Endothelial cell of umbilical vein (primary cell): ENCODE results near the gene DSG4. TPM values are rescaled to one million over a fixed set of nuclear protein-coding genes. Genes with fewer than 3 reads are reported as not detected.

Source experiments
- BruUV-seq: library from RNA; stranded (reverse); fragments of 400-500 nt; replicated peaks from 2 replicates; lab custom pipeline; 2021; lab: Mats Ljungman, UMichigan
- CTCF ChIA-PET: fragments of 300-600, 350-600 bp; sonication (Branson Sonifier 250); formaldehyde crosslinking; loops from one replicate; lab custom pipeline; 2021; ENCODE audit warnings: antibody characterized with exemption, inconsistent platforms; lab: Charles Lee
- POLR2A ChIA-PET: fragments of 300-600, 350-600 bp; sonication (Branson Sonifier 250); formaldehyde crosslinking; loops from one replicate; lab custom pipeline; 2021; ENCODE audit warnings: antibody characterized with exemption, inconsistent platforms; lab: Charles Lee
- DNase-seq: peaks from one replicate; pipeline ENCODE4 v3.0.0-alpha.2; 2011; ENCODE audit warnings: low read depth, low spot score
- FAIRE-seq: peaks from 2 replicates; lab custom pipeline; 2011; peaks lifted over from hg19 to GRCh38; lab: Jason Lieb, UNC
- H2AFZ ChIP-seq: 2 replicates; pipeline ENCODE4 v1.6.0; 2012; ENCODE audit warnings: low read depth, low read length, control low read depth, inconsistent platforms
- H3K27ac ChIP-seq: 2 replicates; pipeline ENCODE4 v1.5.1; 2011; ENCODE audit warnings: low read depth, mild to moderate bottlenecking, control low read depth, low read length, moderate library complexity; ENCODE audit not compliant: insufficient read depth
- H3K27me3 ChIP-seq, 2 experiments: 2 replicates each; pipeline versions ENCODE4 v1.6.0 to v1.6.1; 2011; ENCODE audit warnings: low read length in 2 of 2, mixed read lengths in 1 of 2; ENCODE audit not compliant: control insufficient read depth in 2 of 2, insufficient read depth in 2 of 2
- H3K36me3 ChIP-seq, 2 experiments: 2 replicates in 1 of 2; 3 replicates in 1 of 2; pipeline ENCODE4 v1.5.1; 2011; ENCODE audit warnings: low read length in 2 of 2, mild to moderate bottlenecking in 1 of 2, moderate library complexity in 1 of 2; ENCODE audit not compliant: control insufficient read depth in 2 of 2, insufficient read depth in 2 of 2; ENCODE audit errors: extremely low read depth in 1 of 2
- H3K4me1 ChIP-seq: 3 replicates; pipeline ENCODE4 v1.5.1; 2011; ENCODE audit warnings: mild to moderate bottlenecking, low read length; ENCODE audit not compliant: control insufficient read depth, insufficient read depth; ENCODE audit errors: extremely low read depth
- H3K4me2 ChIP-seq: 2 replicates; pipeline ENCODE4 v1.6.1; 2011; ENCODE audit warnings: low read length, control low read depth, mixed read lengths; ENCODE audit not compliant: insufficient read depth
- H3K4me3 ChIP-seq, 3 experiments: fragments of 200-600 bp in 1 of 3; sonication (generic), shearing (Covaris generic) in 1 of 3; replicated peaks in 1 of 3; 2 replicates each; pipeline ENCODE4 v1.5.1; 2011 to 2016; ENCODE audit warnings: control low read depth in 3 of 3, low read length in 3 of 3, mild to moderate bottlenecking in 2 of 3, inconsistent platforms in 1 of 3, low read depth in 1 of 3, moderate library complexity in 1 of 3; ENCODE audit not compliant: insufficient read depth in 1 of 3
- H3K79me2 ChIP-seq: 2 replicates; pipeline ENCODE4 v1.6.0; 2012; ENCODE audit warnings: low read length, inconsistent platforms; ENCODE audit not compliant: control insufficient read depth, insufficient read depth
- H3K9ac ChIP-seq: replicated peaks from 2 replicates; pipeline ENCODE3; 2011; ENCODE audit warnings: low read length, control low read depth; ENCODE audit not compliant: insufficient read depth; ENCODE audit errors: extremely low read depth
- H3K9me1 ChIP-seq: replicated peaks from 3 replicates; pipeline ENCODE4 v1.6.0; 2011; ENCODE audit warnings: mild to moderate bottlenecking, low read length; ENCODE audit not compliant: control insufficient read depth, insufficient read depth; ENCODE audit errors: extremely low read depth
- H3K9me3 ChIP-seq: replicated peaks from 2 replicates; pipeline ENCODE4 v1.5.1; 2012; ENCODE audit warnings: low read length, inconsistent platforms; ENCODE audit not compliant: control insufficient read depth, insufficient read depth
- H4K20me1 ChIP-seq: replicated peaks from 2 replicates; pipeline ENCODE3; 2011; ENCODE audit warnings: mild to moderate bottlenecking, low read length; ENCODE audit not compliant: control insufficient read depth, insufficient read depth; ENCODE audit errors: extremely low read depth
- CTCF ChIP-seq, 2 donors: IDR thresholded peaks; 1 replicate in 1 of 2; 2 replicates in 1 of 2; pipeline ENCODE4 v1.5.1; 2011; ENCODE audit warnings: low read length in 2 of 2, mild to moderate bottlenecking in 2 of 2, moderate library complexity in 2 of 2, control low read depth in 1 of 2, inconsistent platforms in 1 of 2, low read depth in 1 of 2; ENCODE audit not compliant: insufficient read depth in 1 of 2; ENCODE audit errors: extremely low read depth in 1 of 2
- EZH2 ChIP-seq: IDR thresholded peaks from 2 replicates; pipeline ENCODE4 v1.6.1; 2012; ENCODE audit warnings: borderline replicate concordance, low read depth, mild to moderate bottlenecking, moderate library complexity, low read length, inconsistent platforms; ENCODE audit not compliant: severe bottlenecking
- FOS ChIP-seq: IDR thresholded peaks from 2 replicates; pipeline ENCODE4 v1.6.1; 2011; ENCODE audit warnings: mild to moderate bottlenecking, low read length, moderate library complexity, borderline replicate concordance; ENCODE audit not compliant: insufficient read depth
- GATA2 ChIP-seq: IDR thresholded peaks from 2 replicates; pipeline ENCODE4 v1.7.0; 2011; ENCODE audit warnings: low read depth, mild to moderate bottlenecking, moderate library complexity, mixed read lengths, low read length; ENCODE audit not compliant: insufficient read length, insufficient read depth
- JUN ChIP-seq: IDR thresholded peaks from 2 replicates; pipeline ENCODE4 v1.6.1; 2011; ENCODE audit warnings: borderline replicate concordance, low read depth; ENCODE audit not compliant: insufficient read length, insufficient read depth
- MYC ChIP-seq: IDR thresholded peaks from one replicate; pipeline ENCODE4 v1.6.1; 2011; ENCODE audit warnings: mild to moderate bottlenecking, low read depth, low read length
- POLR2A ChIP-seq: IDR thresholded peaks from 2 replicates; pipeline ENCODE4 v1.6.1; 2012; ENCODE audit warnings: low read depth, mild to moderate bottlenecking, control low read depth, low read length
- POLR2AphosphoS5 ChIP-seq: IDR thresholded peaks from 2 replicates; pipeline ENCODE4 v1.6.1; 2012; ENCODE audit warnings: low read depth, mild to moderate bottlenecking, control low read depth, low read length, moderate library complexity; ENCODE audit not compliant: insufficient read depth
- dilution Hi-C: fragments of 300-500 bp; cut with MboI; formaldehyde crosslinking; loops from one replicate; pipeline ENCODE4 v1.15.0; 2019; ENCODE audit warnings: low sequenced_read_pairs; ENCODE audit not compliant: extremely low pct_ligation_motif_present
- intact Hi-C: fragments of 100-400 bp; cut with micrococcal nuclease; formaldehyde crosslinking; loops from one replicate; pipeline ENCODE4 v1.10.0; 2022
- polyA plus RNA-seq, 4 experiments: library from polyadenylated mRNA; depleted of rRNA in 3 of 4; stranded (reverse) in 3 of 4; unstranded in 1 of 4; fragments of >200 nt; gene quantifications; 2 replicates each; pipeline versions ENCODE4 v1.2.1 to v1.2.3, GENCODE V29; 2011 to 2012; ENCODE audit warnings: missing spikeins in 1 of 4
- total RNA-seq: library from RNA; stranded (reverse); gene quantifications from 2 replicates; pipeline ENCODE4 v1.2.3, GENCODE V29; 2021
- TF ChIP-seq, protein P1 (sequence below): IDR thresholded peaks from 2 replicates; pipeline ENCODE4 v1.6.1; 2011; ENCODE audit not compliant: insufficient read depth, insufficient read length

DSG4 gene
- total and polyA plus RNA-seq, 2 donors (not counting 3 experiments of a cell fraction or from before 2014, with no cell fraction given) = not detected

DNA sequence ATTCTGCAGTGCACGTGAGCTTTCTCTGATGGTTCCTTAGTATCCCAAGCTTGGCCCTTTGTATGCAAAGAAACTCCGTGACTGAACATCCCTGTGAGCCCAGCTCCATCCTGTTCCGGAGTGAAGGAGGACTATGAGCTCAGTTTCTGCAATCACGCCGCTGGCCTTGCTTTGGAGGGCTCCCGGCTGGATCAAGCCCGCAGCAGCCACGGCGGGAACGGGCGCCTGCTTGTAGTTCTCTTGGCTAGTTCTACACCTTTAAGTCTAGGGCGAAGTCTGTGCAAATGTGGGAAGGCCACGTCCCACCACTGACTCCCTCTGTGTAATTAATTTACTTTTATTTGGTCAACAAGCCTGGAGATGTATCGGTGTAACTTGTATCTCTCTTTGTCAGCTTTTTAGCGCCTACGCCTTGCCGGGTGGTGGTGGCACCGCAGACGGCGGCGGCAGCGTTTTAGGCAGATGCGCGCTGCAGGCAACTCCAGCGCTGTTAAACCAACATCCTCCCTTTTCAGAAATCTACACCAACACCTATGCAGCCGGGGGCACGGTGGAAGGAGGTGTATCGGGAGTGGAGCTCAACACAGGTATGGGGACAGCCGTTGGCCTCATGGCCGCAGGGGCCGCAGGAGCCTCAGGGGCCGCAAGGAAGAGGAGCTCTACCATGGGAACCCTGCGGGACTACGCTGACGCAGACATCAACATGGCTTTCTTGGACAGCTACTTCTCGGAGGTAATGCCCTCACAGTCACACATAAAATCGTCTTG lies 34.3 kb downstream of the DSG4 start:
- dilution Hi-C loops = no loop called here
- TF ChIP-seq POLR2AphosphoS5 = no peak
- TF ChIP-seq JUN = no peak
- TF ChIP-seq, protein P1, sequence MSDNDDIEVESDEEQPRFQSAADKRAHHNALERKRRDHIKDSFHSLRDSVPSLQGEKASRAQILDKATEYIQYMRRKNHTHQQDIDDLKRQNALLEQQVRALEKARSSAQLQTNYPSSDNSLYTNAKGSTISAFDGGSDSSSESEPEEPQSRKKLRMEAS = no peak
- TF ChIP-seq EZH2 = no peak
- no peak for TF ChIP-seq GATA2
- no peak for TF ChIP-seq MYC
- TF ChIP-seq CTCF (IDR thresholded peaks at IDR 0.05; ENCODE audit: extremely low read depth in 1 of 2, insufficient read depth in 1 of 2, low read depth in 1 of 2, low read length in 2 of 2) = no peak
- TF ChIP-seq FOS = no peak
- no peak for TF ChIP-seq POLR2A
- H4K20me1 ChIP-seq = no peaks in the 10 kb centered on the region
- DNase-seq (no peak), FAIRE-seq (no peak)
- H3K9ac ChIP-seq = no peak overlapping the region
- H3K9me1 ChIP-seq = no peaks in the 10 kb centered on the region
- intact Hi-C loops = no loop called here
- no peaks in the 10 kb centered on the region for H3K79me2 ChIP-seq
- no TSS peak for BruUV-seq
- CTCF ChIA-PET = no interaction called here
- H3K4me2 ChIP-seq = no peak overlapping the region
- H3K27me3 ChIP-seq = no peaks in the 10 kb centered on the region
- POLR2A ChIA-PET = no interaction called here
- no peaks in the 10 kb centered on the region for H3K9me3 ChIP-seq
- H3K27ac ChIP-seq = no peak overlapping the region
- no peaks in the 10 kb centered on the region for H3K4me1 ChIP-seq
- no peak overlapping the region for H3K4me3 ChIP-seq
- H3K36me3 ChIP-seq = no peaks in the 10 kb centered on the region
- no peak overlapping the region for H2AFZ ChIP-seq
